SIG-M5 treated with dmso at 0.1 percent for 504 hours (cell line): ENCODE measurements around the gene NOTO.
A peak's percentile ranks its signal among the peaks of the same experiment; 100 is the strongest.
"Not testable (repeated sequence)": the region's sequence is repeated elsewhere in the genome, so short reads cannot be mapped to it uniquely, and the experiment has no call there.

Source experiments
- DNase-seq: peaks from one replicate; lab custom pipeline; 2025; ENCODE audit not compliant: unreplicated experiment; lab: John Stamatoyannopoulos, UW

NOTO gene

DNA sequence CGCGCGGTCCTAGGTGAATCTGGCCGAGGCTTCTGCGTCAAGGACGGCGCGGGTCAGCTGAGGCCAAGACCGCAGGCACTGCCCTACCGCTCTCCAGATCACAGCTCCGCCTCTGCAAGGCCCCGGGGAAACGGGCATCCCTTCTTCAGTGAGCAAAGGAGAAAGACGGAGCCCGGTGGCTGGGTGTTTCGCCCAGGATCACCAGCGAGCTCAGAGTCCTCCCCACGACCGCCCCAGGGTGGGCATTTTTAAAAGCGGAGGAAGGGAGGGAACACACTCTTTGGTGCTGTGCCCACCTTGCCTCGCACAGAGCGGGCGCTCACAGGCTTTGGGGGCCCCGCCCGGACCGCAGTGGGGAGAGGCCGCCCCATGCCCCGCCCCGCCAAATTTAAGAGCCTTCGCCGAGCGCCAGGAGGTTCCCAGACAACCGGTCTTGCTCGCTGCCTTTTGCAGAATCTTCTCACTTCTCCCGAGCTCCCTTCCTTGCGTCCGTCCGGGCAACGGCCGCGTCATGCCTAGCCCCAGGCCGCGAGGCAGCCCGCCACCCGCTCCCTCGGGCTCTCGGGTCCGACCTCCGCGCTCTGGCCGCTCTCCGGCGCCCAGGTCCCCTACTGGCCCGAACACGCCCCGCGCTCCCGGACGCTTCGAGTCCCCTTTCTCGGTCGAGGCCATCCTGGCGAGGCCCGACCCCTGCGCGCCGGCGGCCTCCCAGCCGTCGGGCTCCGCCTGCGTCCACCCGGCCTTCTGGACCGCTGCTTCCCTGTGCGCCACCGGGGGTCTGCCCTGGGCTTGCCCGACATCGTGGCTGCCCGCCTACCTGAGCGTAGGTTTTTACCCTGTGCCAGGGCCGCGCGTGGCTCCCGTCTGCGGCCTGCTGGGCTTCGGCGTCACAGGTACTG lies at the start of gene NOTO:
Gene NOTO, plus strand, starts transcription at position 419 of the 899 bp plus-strand sequence. Its CDS starts 93 bp downstream, at position 512.
- DNase-seq: no peak

GRCh38 chr2:73156539-73157124 lies 45.7 kb upstream of the NOTO start:
- peak; percentile 41 for DNase-seq

DNA sequence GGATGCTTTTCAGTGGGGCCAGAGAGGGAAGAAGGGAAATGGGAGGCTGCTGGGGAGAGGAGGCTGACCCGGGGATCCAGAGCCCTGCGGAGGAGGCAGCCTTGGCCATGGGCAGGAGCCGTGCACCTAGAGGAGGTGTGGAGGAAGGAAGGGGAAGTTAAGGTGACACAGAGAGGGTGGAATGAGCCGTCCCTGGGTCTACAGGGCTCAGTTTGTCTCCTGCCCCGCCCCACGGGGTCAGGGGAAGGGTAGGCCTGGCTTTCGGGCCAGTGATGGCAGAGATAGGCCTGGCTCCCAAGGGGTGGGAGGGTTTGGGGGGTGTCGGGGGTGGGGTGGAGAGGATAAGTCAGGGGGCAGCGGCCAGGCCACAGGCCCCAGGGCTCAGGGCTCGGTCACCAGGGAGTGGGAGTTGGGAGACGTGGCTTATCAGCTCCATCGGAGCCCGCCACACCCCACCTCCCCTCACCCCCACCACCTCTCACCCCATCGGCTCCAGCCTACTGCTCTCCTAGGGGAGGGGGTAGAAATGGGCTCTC lies 39.5 kb upstream of the NOTO start:
- DNase-seq: no peak

DNA sequence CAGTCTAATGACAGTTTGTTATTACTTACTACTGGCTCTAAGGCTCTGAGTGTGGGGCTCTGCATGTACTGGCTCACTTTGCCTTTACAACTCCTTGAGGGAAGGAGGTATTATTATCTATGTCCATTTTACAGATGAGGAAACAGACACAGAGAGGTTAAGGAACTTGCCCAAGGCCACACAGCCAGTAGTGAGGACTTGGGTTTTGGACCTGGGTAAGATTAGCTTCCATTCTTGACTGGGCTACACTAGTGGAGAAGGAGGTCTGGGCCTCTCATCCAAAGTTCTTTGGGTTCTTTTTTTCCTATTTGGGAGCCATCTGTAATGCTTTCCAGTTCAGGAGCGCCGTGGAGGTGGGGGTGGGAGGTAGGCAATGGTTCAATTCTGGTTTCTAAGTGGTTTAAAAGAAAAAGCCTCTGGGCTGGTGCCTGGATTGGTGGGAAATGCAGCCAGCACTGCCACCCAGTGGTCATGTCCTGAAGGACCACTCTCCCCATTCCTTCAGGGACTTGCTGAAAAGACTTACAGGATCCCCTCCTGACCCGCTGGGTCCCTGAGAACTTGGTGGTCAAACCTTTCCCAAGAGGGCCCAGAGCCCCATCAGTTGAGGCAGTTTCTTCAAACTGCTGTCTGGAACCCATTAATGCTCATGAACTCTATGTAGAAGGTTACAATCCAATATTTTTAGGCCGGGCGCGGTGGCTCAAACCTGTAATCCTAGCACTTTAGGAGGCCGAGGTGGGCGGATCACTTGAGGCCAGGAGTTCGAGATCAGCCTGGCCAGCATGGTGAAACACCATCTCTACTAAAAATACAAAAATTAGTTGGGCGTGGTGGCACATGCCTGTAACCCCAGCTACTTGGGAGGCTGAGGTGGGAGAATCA lies 38.6 kb upstream of the NOTO start:
- peak; percentile 67 for DNase-seq

DNA sequence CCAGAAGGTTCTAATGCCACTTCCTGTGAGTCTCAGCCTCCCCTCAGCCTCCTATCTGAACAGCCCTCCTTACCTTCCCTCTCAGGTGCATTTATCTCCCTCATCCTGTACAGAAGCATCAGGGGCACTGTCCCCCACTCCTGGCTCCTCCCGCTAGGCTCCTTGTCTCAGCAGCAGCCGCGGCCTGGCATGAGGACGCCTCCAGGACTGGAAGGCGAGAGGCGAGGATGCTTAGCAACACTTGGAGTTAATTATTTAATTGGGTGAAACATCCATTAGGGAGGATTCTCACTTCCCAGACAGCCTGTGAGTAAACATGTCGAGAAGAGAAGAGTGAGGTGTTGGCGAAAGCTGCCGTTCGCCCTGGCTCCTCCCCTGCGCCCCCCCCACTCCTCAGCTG lies 36.4 kb upstream of the NOTO start:
- DNase-seq: not testable (repeated sequence)

- not testable (repeated sequence) for DNase-seq
These were observed 35.6 kb upstream of the NOTO start for GRCh38 chr2:73166813-73167212.

- DNase-seq: not testable (repeated sequence)
These were observed 34.0 kb upstream of the NOTO start for GRCh38 chr2:73168348-73168747.

DNA sequence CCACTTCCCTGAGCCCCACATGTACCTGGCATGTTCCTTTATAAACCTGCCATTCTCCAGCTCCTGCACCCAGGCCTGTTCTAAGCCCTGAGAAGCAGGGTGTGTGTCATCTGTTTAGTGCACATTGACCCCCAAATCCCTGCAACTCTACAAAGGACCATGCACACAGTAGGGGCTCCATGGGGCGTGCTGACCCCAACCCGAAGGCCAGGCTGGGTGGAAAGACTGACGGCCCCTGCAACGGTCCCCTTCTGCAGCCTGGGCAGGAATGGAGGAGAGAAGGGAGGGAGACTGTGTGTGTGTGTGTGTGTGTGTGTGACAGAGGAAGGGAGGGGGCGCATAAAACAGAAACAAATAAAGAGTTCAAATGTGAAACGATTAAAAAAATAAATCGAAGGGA lies 32.0 kb upstream of the NOTO start:
- DNase-seq: not testable (repeated sequence)

GRCh38 chr2:73172963-73173362 lies 29.4 kb upstream of the NOTO start:
- DNase-seq: no peak

GRCh38 chr2:73173781-73174180 lies 28.6 kb upstream of the NOTO start:
- no peak for DNase-seq

GRCh38 chr2:73174244-73174643 lies 28.1 kb upstream of the NOTO start:
- DNase-seq: no peak

DNA sequence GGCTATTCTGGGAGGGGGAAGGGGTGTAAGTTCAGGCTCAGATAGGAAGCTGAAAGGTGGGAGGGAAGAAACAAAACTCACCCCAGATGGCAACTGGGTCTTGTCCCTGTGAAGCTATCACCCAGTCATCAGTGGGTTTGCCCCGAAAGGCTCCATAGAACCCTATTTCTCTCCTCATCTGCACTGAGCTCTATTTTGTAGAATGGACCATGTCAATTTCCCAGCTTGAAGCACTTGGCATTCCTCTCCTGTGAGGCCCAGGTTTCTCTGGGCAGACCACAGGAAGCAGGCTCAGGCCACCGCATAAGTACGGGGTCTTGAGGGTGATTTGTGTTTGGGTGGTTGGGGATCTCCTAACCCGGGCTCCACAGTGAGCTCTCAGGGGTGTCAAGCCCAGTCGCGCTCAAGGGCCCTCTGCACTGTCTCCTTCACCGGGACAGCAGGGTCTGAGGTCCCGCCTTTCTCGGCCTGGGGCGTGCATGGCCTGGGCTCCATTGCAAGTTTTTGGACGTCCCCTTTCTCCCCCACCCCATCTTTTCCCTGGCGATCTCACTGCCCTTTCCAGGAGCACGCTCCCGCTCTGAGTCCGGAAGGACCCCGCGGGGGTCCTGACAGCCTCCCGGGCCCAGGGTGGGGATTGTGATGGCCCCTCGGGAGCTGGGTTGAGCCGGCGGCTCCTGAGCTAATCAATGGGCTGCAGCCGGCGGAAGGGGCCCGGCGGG lies 27.3 kb upstream of the NOTO start:
- no peak for DNase-seq

- peak; percentile 32 for DNase-seq
These were observed 26.6 kb upstream of the NOTO start for GRCh38 chr2:73175663-73176204.

- peak; percentile 34 for DNase-seq
These were observed 26.0 kb upstream of the NOTO start for GRCh38 chr2:73176205-73176880.

DNA sequence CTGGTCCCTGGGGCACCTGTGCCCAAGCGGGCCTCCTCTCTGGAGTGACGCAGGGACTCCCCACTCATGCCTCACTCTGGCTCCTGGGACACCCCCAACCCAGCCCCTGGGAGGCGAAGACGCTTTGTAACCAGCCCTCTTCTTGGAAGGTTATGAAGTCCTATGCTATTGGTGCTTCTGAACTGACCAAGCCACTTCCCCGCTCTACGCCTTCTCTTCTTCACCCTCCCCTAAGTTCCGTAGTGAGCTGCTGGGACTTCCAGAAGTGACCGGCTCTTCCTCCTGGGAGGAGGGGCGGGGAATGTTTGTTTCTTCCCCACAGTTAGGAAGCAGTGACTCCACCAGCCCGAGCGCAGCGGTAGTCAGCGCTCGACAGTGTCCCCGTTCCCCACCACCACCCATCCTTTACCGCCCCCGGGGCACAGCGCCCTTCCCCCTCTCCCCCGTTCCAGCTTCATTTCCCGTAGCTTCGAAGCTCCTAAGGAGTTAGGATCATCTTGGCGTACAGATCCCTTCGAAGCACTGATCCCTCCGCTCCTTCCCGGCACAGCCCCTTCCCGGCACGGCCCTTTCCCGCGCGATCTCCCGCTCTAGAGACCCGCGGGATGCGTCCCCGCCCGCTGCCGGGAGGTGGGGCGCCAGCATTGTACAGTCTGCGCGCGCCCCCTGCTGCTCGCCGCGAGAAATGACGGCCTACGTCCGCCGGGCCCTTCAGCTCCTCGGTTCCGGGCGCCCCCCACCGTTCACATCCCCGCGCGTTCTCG lies 25.3 kb upstream of the NOTO start:
- peak; percentile 86 for DNase-seq

DNA sequence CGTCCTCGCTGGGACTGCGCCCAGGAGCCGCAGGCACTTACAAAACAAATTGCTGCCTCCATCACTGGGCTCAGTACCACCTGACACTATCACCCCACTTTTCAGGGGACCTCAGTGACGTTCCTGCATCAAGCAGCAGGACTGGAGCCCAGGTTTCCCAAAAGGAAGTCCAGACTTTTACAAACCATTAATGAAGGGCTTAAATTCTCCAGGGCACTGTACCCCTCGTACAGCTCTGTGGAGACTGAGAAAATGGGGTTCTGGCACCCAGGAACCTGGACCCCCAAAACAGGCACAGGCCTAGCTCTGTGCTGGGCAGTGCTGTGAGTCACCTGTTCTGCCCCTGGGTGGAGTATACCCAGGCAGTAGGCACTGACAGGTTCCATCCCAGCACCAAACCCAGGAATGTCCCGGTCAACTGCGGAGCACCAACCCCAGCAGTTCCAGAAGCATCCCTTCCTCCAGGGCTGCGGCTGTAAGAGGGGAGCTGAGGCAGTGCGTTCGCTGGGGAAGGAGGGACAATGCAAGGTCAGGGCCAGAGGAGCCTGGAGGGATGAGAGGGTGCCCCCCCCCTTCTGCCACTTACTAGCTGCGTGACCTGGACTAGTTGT lies 24.6 kb upstream of the NOTO start:
- no peak for DNase-seq

GRCh38 chr2:73185965-73186364 lies 16.4 kb upstream of the NOTO start:
- no peak for DNase-seq

- no peak for DNase-seq
These were observed 14.8 kb upstream of the NOTO start for GRCh38 chr2:73187549-73187948.
